K562 (cell line): Measurements from ENCODE around the gene ADPRH. TPM values are rescaled to one million over a fixed set of nuclear protein-coding genes. Genes with fewer than 3 reads are reported as not detected.
A peak's percentile ranks its signal among the peaks of the same experiment; 100 is the strongest.

ENCODE experiments used
- ATAC-seq: fragments of 200-7000 bp; cut with Tn5 transposase; 3 replicates; pipeline ENCODE4 v1.9.1; 2020; ENCODE audit warnings: moderate library complexity
- BruUV-seq: library from RNA; stranded (reverse); fragments of 400-500 nt; replicated peaks from 2 replicates; lab custom pipeline; 2021; lab: Mats Ljungman, UMichigan
- CTCF ChIA-PET: fragments of 300-600 bp; formaldehyde crosslinking; extraction: SDS; loops from one replicate; lab custom pipeline; 2021; ENCODE audit warnings: low intra/inter-chr PET ratio; lab: Yijun Ruan, JAX
- POLR2A ChIA-PET: fragments of 300-600, 350-650 bp; sonication (Branson Sonifier 250); formaldehyde crosslinking; extraction: SDS; loops from one replicate; lab custom pipeline; 2021; ENCODE audit warnings: antibody characterized with exemption, inconsistent platforms; lab: Yijun Ruan, JAX
- DNase-seq, 4 experiments: peaks; one replicate each; pipeline versions ENCODE4 v3.0.0 to v3.0.0-alpha.2; 2011 to 2018; ENCODE audit warnings: low spot score in 3 of 4, mixed read lengths in 3 of 4; ENCODE audit errors: extremely low read depth in 1 of 4
- FAIRE-seq: peaks from 2 replicates; lab custom pipeline; 2011; peaks lifted over from hg19 to GRCh38; lab: Jason Lieb, UNC
- H2AFZ ChIP-seq: 2 replicates; pipeline ENCODE4 v1.6.0; 2011; ENCODE audit warnings: low read depth, low read length, control low read depth, inconsistent platforms
- H3K27ac ChIP-seq: fragments of 200-600 bp; 3 replicates; pipeline ENCODE4 v1.8.0; 2011; ENCODE audit warnings: low read depth, mild to moderate bottlenecking, control low read depth, inconsistent platforms, low read length, moderate library complexity, mixed read lengths; ENCODE audit errors: extremely low read depth
- H3K27me3 ChIP-seq, 2 experiments: fragments of 300-600 bp in 1 of 2; 2 replicates in 1 of 2; 3 replicates in 1 of 2; pipeline versions ENCODE4 v1.6.0 to v1.8.0; 2011; ENCODE audit warnings: inconsistent platforms in 2 of 2, low read length in 2 of 2, mild to moderate bottlenecking in 1 of 2, mixed read lengths in 1 of 2, moderate library complexity in 1 of 2; ENCODE audit not compliant: control insufficient read depth in 2 of 2, insufficient read depth in 2 of 2
- H3K36me3 ChIP-seq: fragments of 300-600 bp; 3 replicates; pipeline ENCODE4 v1.8.0; 2011; ENCODE audit warnings: mild to moderate bottlenecking, low read length, inconsistent platforms; ENCODE audit not compliant: control insufficient read depth, insufficient read depth
- H3K4me1 ChIP-seq, 2 experiments: fragments of 200-600 bp in 1 of 2; replicated peaks in 1 of 2; 2 replicates in 1 of 2; 3 replicates in 1 of 2; pipeline versions ENCODE4 v1.5.1 to v1.8.0; 2011; ENCODE audit warnings: inconsistent platforms in 2 of 2, low read length in 2 of 2, mild to moderate bottlenecking in 1 of 2, mixed read lengths in 1 of 2, moderate library complexity in 1 of 2; ENCODE audit not compliant: control insufficient read depth in 2 of 2, insufficient read depth in 2 of 2
- H3K4me2 ChIP-seq: 2 replicates; pipeline ENCODE4 v1.6.1; 2011; ENCODE audit warnings: low read length, control low read depth, inconsistent platforms, mixed read lengths; ENCODE audit not compliant: insufficient read depth
- H3K4me3 ChIP-seq: fragments of 200-600 bp; sonication (generic), shearing (Covaris generic); 2 replicates; pipeline ENCODE4 v1.5.1; 2016; ENCODE audit warnings: control low read depth, inconsistent platforms
- H3K79me2 ChIP-seq: fragments of 200-600 bp; 3 replicates; pipeline ENCODE4 v1.8.0; 2011; ENCODE audit warnings: low read length, inconsistent platforms; ENCODE audit not compliant: control insufficient read depth, insufficient read depth
- H3K9ac ChIP-seq, 2 experiments: 2 replicates each; pipeline versions ENCODE4 v1.6.0 to v1.6.1; 2011; ENCODE audit warnings: low read depth in 2 of 2, low read length in 2 of 2, control low read depth in 1 of 2, inconsistent platforms in 1 of 2, mild to moderate bottlenecking in 1 of 2, mixed read lengths in 1 of 2; ENCODE audit not compliant: insufficient read depth in 1 of 2
- H3K9me1 ChIP-seq: one replicate; pipeline ENCODE4 v1.6.0; 2011; ENCODE audit warnings: inconsistent platforms, mild to moderate bottlenecking, low read length, moderate library complexity; ENCODE audit not compliant: control insufficient read depth, insufficient read depth
- H3K9me3 ChIP-seq: replicated peaks from 2 replicates; pipeline ENCODE4 v1.5.1; 2011; ENCODE audit warnings: low read depth, low read length, inconsistent platforms; ENCODE audit not compliant: control insufficient read depth, insufficient read depth
- H4K20me1 ChIP-seq: replicated peaks from 2 replicates; pipeline ENCODE4 v1.6.1; 2011; ENCODE audit warnings: low read length, inconsistent platforms, mixed read lengths; ENCODE audit not compliant: control insufficient read depth, insufficient read depth
- ARID3A ChIP-seq: IDR thresholded peaks from 2 replicates; pipeline ENCODE4 v1.6.1; 2012; ENCODE audit warnings: low read depth, low read length, improper control_type of control experiment, borderline replicate concordance
- EGR1 ChIP-seq: fragments of 450-650 bp; conservative IDR thresholded peaks from 2 replicates; pipeline ENCODE4 v1.6.1; 2017; ENCODE audit warnings: mild to moderate bottlenecking
- ELF1 ChIP-seq: fragments of 200-800 bp; sonication (Bioruptor generic); IDR thresholded peaks from 2 replicates; pipeline ENCODE4 v1.6.1; 2016; ENCODE audit warnings: missing genetic modification characterization, missing compliant biosample characterization
- NFIC ChIP-seq: fragments of 450-650 bp; IDR thresholded peaks from 2 replicates; pipeline ENCODE4 v1.6.1; 2017; ENCODE audit warnings: mild to moderate bottlenecking, inconsistent platforms
- WGBS: fragments of 100-300 bp; shearing (Covaris generic); methylation state at CpG from one replicate; pipeline ENCODE4 v1.1.6; 2016; ENCODE audit warnings: low coverage, mixed read lengths; ENCODE audit not compliant: insufficient coverage; ENCODE audit errors: missing lambda C conversion rate; 5-methylcytosine and 5-hydroxymethylcytosine counted together
- in situ Hi-C: fragments of 300-500 bp; cut with MboI; formaldehyde crosslinking; loops from 4 replicates; pipeline ENCODE4 v1.15.0; 2018; ENCODE audit warnings: inconsistent platforms, mixed read lengths
- intact Hi-C: fragments of 100-400 bp; cut with micrococcal nuclease; formaldehyde crosslinking; loops from 2 replicates; pipeline ENCODE4 v1.14.2; 2022
- polyA plus RNA-seq, 8 experiments: library from polyadenylated mRNA; depleted of rRNA in 4 of 8; stranded (reverse) in 5 of 8; unstranded in 3 of 8; fragments of >200 nt; fragmentation: Nextera tagmentation in 2 of 8; fragmentation: Illumina TruSeq in 1 of 8; extraction: Ambion mirVana in 2 of 8; extraction: Trizol in 1 of 8; gene quantifications; 2 replicates each; pipeline versions ENCODE4 v1.2.1 to v1.2.3, GENCODE V29; 2011 to 2014; ENCODE audit warnings: inconsistent platforms in 1 of 8, missing spikeins in 1 of 8
- total RNA-seq, 7 experiments: library from RNA; depleted of rRNA in 6 of 7; stranded (reverse); fragments of >200 nt in 6 of 7; fragmentation: Illumina TruSeq in 2 of 7; extraction: Trizol in 2 of 7; gene quantifications; 2 replicates each; pipeline versions ENCODE4 v1.2.1 to v1.2.3, GENCODE V29; 2011 to 2021; ENCODE audit warnings: low replicate concordance in 1 of 7

The ADPRH gene
- total and polyA plus RNA-seq, 9 of the 15 experiments (the other 6 are each of a cell fraction or from before 2014, with no cell fraction given), result 0.01 to 1.4 (median 0.65) TPM

- H3K27ac ChIP-seq, result no peak overlapping the region
- ATAC-seq (no peak), DNase-seq (no peak), FAIRE-seq (no peak)
- no peaks in the 10 kb centered on the region for H3K79me2 ChIP-seq
- H3K9ac ChIP-seq, result no peak overlapping the region
- intact Hi-C loops, result no loop called here
- no peaks in the 10 kb centered on the region; a peak in 1 of 5 replicates for H3K4me1 ChIP-seq
- H3K27me3 ChIP-seq, result no peaks in the 10 kb centered on the region
- H3K36me3 ChIP-seq, result no peaks in the 10 kb centered on the region
- BruUV-seq, result no TSS peak
- H2AFZ ChIP-seq, result no peak overlapping the region
- ChIA-PET POLR2A (no interaction called here), CTCF (no interaction called here)
- no peaks in the 10 kb centered on the region for H3K9me1 ChIP-seq
- in situ Hi-C loops, result no loop called here
- H3K4me2 ChIP-seq, result no peak overlapping the region
- TF ChIP-seq NFIC (peak; percentile 67), ELF1 (0 out of 2 replicates have a peak, but pooled peaks have one; percentile 21), EGR1 (0 out of 2 replicates have a peak, but pooled peaks have one; percentile 11), ARID3A (no peak)
- 18% methylated on average over 3 of the region's 3 CpGs for WGBS
- no peaks in the 10 kb centered on the region for H4K20me1 ChIP-seq
- no peak overlapping the region for H3K4me3 ChIP-seq
- peaks cover 2% of the 10 kb centered on the region; the same call in 1 of the 2 replicates for H3K9me3 ChIP-seq
Measured at GRCh38 chr3:119588112-119588511, 8.8 kb downstream of the ADPRH start.
